Right lobe of liver (tissue), 6 donors: ENCODE results near the gene TCF4. TPM values are rescaled to one million over a fixed set of nuclear protein-coding genes. Genes with fewer than 3 reads are reported as not detected.

Experiments used
- ATAC-seq, 4 donors: fragments of 200-7000 bp; cut with Tn5 transposase; one replicate each; pipeline ENCODE4 v1.9.1; 2020; ENCODE audit warnings: mild to moderate bottlenecking in 4 of 4, moderate library complexity in 4 of 4
- DNase-seq, 3 donors: peaks; one replicate each; pipeline ENCODE4 v3.0.0-alpha.2; 2020
- H3K27ac ChIP-seq, 3 donors: fragments of 200-600 bp; one replicate each; pipeline ENCODE4 v1.8.0; 2022
- H3K27me3 ChIP-seq, 2 donors: fragments of 200-600 bp; one replicate each; pipeline ENCODE4 v1.8.0; 2022
- H3K36me3 ChIP-seq, 4 donors: fragments of 200-600 bp; sonication (generic) in 1 of 4; one replicate each; pipeline versions ENCODE4 v1.5.1 to v1.8.0; 2017 to 2022; ENCODE audit warnings: control low read depth in 1 of 4
- H3K4me1 ChIP-seq, 4 donors: fragments of 200-600 bp; sonication (generic) in 1 of 4; one replicate each; pipeline versions ENCODE4 v1.5.1 to v1.8.0; 2017 to 2022; ENCODE audit warnings: control low read depth in 1 of 4
- H3K4me3 ChIP-seq, 3 donors: fragments of 200-600 bp; one replicate each; pipeline ENCODE4 v1.8.0; 2022
- H3K9me3 ChIP-seq, 4 donors: fragments of 200-600 bp; sonication (generic) in 1 of 4; one replicate each; pipeline versions ENCODE4 v1.5.1 to v1.8.0; 2017 to 2022; ENCODE audit warnings: control low read depth in 1 of 4
- POLR2A ChIP-seq: fragments of 450-650 bp; IDR thresholded peaks from one replicate; pipeline ENCODE4 v1.6.1; 2017; ENCODE audit warnings: antibody characterized with exemption, mild to moderate bottlenecking
- WGBS: methylation state at CpG from one replicate; pipeline ENCODE4 v1.1.6; 2018; ENCODE audit warnings: low coverage, low lambda C conversion rate; ENCODE audit not compliant: insufficient coverage; ENCODE audit errors: missing lambda C conversion rate; 5-methylcytosine and 5-hydroxymethylcytosine counted together
- intact Hi-C, 2 donors: fragments of 100-400 bp; cut with DNase I; formaldehyde crosslinking; loops; one replicate each; pipeline versions ENCODE4 v1.11.2 to v1.14.1; 2022
- total RNA-seq, 6 experiments: library from RNA; depleted of rRNA in 2 of 6; stranded (reverse); fragments of >200 nt in 2 of 6; fragmentation: NEBNext Ultra II Directional in 3 of 6; extraction: Animal tissue kit (Norgen Biotek cat#: 25700) in 3 of 6; gene quantifications; one replicate each; pipeline versions ENCODE4 v1.1.0 to v1.2.4, GENCODE V29; 2016 to 2023
- TF ChIP-seq, protein P1 (sequence below), 4 donors: fragments of 200-600 bp in 3 of 4; fragments of 450-650 bp in 1 of 4; IDR thresholded peaks; one replicate each; pipeline versions ENCODE4 v1.5.1 to v1.8.0; 2016 to 2022; ENCODE audit warnings: antibody characterized with exemption in 4 of 4, mild to moderate bottlenecking in 2 of 4
- donor health status: DM: no; HTN: yes; CAD: no.
- donor health status: DM: no; HTN: no; CAD: no.
- donor health status: DM: no; HTN: no; CAD: no.
- donor health status: DM: no; HTN: yes; CAD: no.
- donor health status: DM: no; HTN: yes; CAD: no.

Gene TCF4
- total RNA-seq, 6 experiments from 2014 or later: 8.1 to 19.5 (median 10.4) TPM

DNA sequence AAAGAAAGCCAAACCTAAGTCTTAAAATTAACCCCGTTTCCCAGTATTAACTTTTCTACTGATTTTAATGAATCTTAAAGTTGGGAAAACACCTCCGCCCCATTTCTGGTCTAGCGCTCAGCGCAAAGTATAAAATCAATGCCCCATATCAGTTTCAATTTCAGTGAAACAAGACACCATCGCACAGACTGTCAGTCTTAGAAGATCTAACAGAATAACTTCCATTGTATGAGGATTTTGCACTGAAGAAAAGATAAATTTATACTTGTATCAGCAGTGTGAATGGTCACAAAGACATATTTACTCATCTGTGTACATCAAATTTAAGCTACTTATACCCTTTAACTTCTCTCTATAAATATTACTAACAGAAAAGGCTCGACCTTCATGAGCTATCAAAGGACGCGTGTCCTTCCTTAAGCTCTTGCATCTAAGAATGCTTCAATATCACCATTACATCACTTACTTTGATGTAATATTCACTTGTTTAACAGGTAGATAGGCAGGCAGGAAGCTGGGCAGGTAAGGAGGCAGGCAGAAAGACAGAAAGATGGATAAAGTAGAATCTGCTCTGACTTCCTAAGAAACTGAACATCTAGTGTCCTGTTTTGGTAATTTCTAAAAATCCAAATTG lies 183.0 kb downstream of the TCF4 start:
- no peaks in the 10 kb centered on the region for H3K27me3 ChIP-seq
- no peak for DNase-seq
- TF ChIP-seq POLR2A: no peak
- TF ChIP-seq, protein P1, sequence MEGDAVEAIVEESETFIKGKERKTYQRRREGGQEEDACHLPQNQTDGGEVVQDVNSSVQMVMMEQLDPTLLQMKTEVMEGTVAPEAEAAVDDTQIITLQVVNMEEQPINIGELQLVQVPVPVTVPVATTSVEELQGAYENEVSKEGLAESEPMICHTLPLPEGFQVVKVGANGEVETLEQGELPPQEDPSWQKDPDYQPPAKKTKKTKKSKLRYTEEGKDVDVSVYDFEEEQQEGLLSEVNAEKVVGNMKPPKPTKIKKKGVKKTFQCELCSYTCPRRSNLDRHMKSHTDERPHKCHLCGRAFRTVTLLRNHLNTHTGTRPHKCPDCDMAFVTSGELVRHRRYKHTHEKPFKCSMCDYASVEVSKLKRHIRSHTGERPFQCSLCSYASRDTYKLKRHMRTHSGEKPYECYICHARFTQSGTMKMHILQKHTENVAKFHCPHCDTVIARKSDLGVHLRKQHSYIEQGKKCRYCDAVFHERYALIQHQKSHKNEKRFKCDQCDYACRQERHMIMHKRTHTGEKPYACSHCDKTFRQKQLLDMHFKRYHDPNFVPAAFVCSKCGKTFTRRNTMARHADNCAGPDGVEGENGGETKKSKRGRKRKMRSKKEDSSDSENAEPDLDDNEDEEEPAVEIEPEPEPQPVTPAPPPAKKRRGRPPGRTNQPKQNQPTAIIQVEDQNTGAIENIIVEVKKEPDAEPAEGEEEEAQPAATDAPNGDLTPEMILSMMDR (IDR thresholded peaks at IDR 0.05): no peak
- H3K4me1 ChIP-seq: no peaks in the 10 kb centered on the region
- intact Hi-C loops: no loop called here
- H3K36me3 ChIP-seq: no peaks in the 10 kb centered on the region
- no peak for ATAC-seq
- no peaks in the 10 kb centered on the region for H3K9me3 ChIP-seq
- no peak overlapping the region for H3K27ac ChIP-seq
- 77% methylated on average over 8 of the region's 8 CpGs for WGBS
- H3K4me3 ChIP-seq: no peak overlapping the region

- no peaks in the 10 kb centered on the region for H3K36me3 ChIP-seq
- ATAC-seq (no peak), DNase-seq (no peak)
- intact Hi-C loops: no loop called here
- no peaks in the 10 kb centered on the region for H3K9me3 ChIP-seq
- TF ChIP-seq, protein P1 (IDR thresholded peaks at IDR 0.05): no peak
- no peak for TF ChIP-seq POLR2A
- H3K27me3 ChIP-seq: no peaks in the 10 kb centered on the region
- WGBS: 57% methylated on average over 5 of the region's 5 CpGs
- no peak overlapping the region for H3K27ac ChIP-seq
- no peak overlapping the region for H3K4me3 ChIP-seq
- H3K4me1 ChIP-seq: no peaks in the 10 kb centered on the region
Observed at GRCh38 chr18:55404136-55404830, 183.7 kb downstream of the TCF4 start.

GRCh38 chr18:55403421-55403949 lies 184.5 kb downstream of the TCF4 start:
- Histone ChIP-seq H3K36me3 (no peaks in the 10 kb centered on the region), H3K27ac (peak overlapping the region in 2 of 3 donors; percentile 14 to 39), H3K27me3 (no peaks in the 10 kb centered on the region), H3K4me1 (no peaks in the 10 kb centered on the region), H3K4me3 (no peak overlapping the region), H3K9me3 (no peaks in the 10 kb centered on the region)
- DNase-seq (no peak), ATAC-seq (no peak)
- intact Hi-C loops: no loop called here
- no peak for TF ChIP-seq POLR2A
- TF ChIP-seq, protein P1 (IDR thresholded peaks at IDR 0.05): no peak
- 49% methylated on average over 5 of the region's 5 CpGs for WGBS

GRCh38 chr18:55402731-55403405 lies 185.1 kb downstream of the TCF4 start:
- H3K4me3 ChIP-seq: no peak overlapping the region
- ATAC-seq: no peak
- H3K36me3 ChIP-seq: no peaks in the 10 kb centered on the region
- 57% methylated on average over 10 of the region's 10 CpGs for WGBS
- H3K27ac ChIP-seq: peak overlapping the region; percentile 14 to 39 (median 37)
- DNase-seq: no peak
- no peaks in the 10 kb centered on the region for H3K9me3 ChIP-seq
- intact Hi-C loops: no loop called here
- TF ChIP-seq POLR2A: no peak
- TF ChIP-seq, protein P1 (IDR thresholded peaks at IDR 0.05): no peak
- H3K4me1 ChIP-seq: no peaks in the 10 kb centered on the region
- H3K27me3 ChIP-seq: no peaks in the 10 kb centered on the region
